HG03064 (cell line): Measurements from ENCODE around the gene LBHD2.

ENCODE experiments used
- ATAC-seq: cut with Tn5 transposase; IDR thresholded peaks from one replicate; pipeline ENCODE4 v1.9.1; 2021; ENCODE audit warnings: low read depth; ENCODE audit not compliant: unreplicated experiment

The LBHD2 gene

GRCh38 chr14:103089386-103090335 lies 5.7 kb downstream of the LBHD2 start:
- no peak for ATAC-seq

GRCh38 chr14:103090481-103091020 lies 6.5 kb downstream of the LBHD2 start:
- ATAC-seq: no peak

GRCh38 chr14:103091041-103091882 lies 7.3 kb downstream of the LBHD2 start:
- no peak for ATAC-seq

- ATAC-seq: no peak
Observed at GRCh38 chr14:103091883-103092222, 7.8 kb downstream of the LBHD2 start.

- ATAC-seq: no peak
Observed at GRCh38 chr14:103093856-103094405, 9.9 kb downstream of the LBHD2 start.

GRCh38 chr14:103094406-103095209 lies 10.6 kb downstream of the LBHD2 start, which contains the start of gene EXOC3L4:
EXOC3L4 (plus strand) TSS chr14:103094725; CDS start chr14:103100220, 5,495 bp downstream.
- ATAC-seq: no peak

GRCh38 chr14:103095210-103095778 lies 11.3 kb downstream of the LBHD2 start:
- ATAC-seq: no peak

GRCh38 chr14:103096387-103096786 lies 12.4 kb downstream of the LBHD2 start:
- ATAC-seq: no peak

- ATAC-seq: no peak
Observed at GRCh38 chr14:103097244-103097993, 13.4 kb downstream of the LBHD2 start.

GRCh38 chr14:103097994-103098957 lies 14.3 kb downstream of the LBHD2 start:
- ATAC-seq: no peak

- no peak for ATAC-seq
Observed at GRCh38 chr14:103099081-103099732, 15.2 kb downstream of the LBHD2 start.

- ATAC-seq: no peak
Observed at GRCh38 chr14:103099733-103100280, 15.8 kb downstream of the LBHD2 start.

- no peak for ATAC-seq
Observed at GRCh38 chr14:103100281-103101121, 16.5 kb downstream of the LBHD2 start.

- ATAC-seq: no peak
Observed at GRCh38 chr14:103101257-103101962, 17.4 kb downstream of the LBHD2 start.

- no peak for ATAC-seq
Observed at GRCh38 chr14:103101963-103102688, 18.1 kb downstream of the LBHD2 start.
